Calu3 (cell line): ENCODE data around the gene CHN2. TPM values are rescaled to one million over a fixed set of nuclear protein-coding genes. Genes with fewer than 3 reads are reported as not detected.

Experiments
- BruUV-seq: library from RNA; stranded (reverse); fragments of 400-500 nt; replicated peaks from 2 replicates; lab custom pipeline; 2021; lab: Mats Ljungman, UMichigan
- CTCF ChIA-PET: fragments of 300-600 bp; sonication (Branson Sonifier 250); formaldehyde crosslinking; loops from one replicate; lab custom pipeline; 2022; ENCODE audit warnings: antibody characterized with exemption; lab: Charles Lee
- DNase-seq: peaks from one replicate; pipeline ENCODE4 v3.0.0; 2022
- H3K27ac Mint-ChIP-seq: one replicate; pipeline ENCODE4 v1.8.0; 2022; ENCODE audit warnings: mixed read lengths; ENCODE audit not compliant: unreplicated experiment
- H3K27me3 Mint-ChIP-seq: one replicate; pipeline ENCODE4 v1.8.0; 2022; ENCODE audit warnings: mixed read lengths; ENCODE audit not compliant: unreplicated experiment
- H3K36me3 Mint-ChIP-seq: one replicate; pipeline ENCODE4 v1.8.0; 2022; ENCODE audit warnings: mild to moderate bottlenecking, moderate library complexity, mixed read lengths; ENCODE audit not compliant: insufficient read depth, unreplicated experiment
- H3K4me1 Mint-ChIP-seq: one replicate; pipeline ENCODE4 v1.8.0; 2022; ENCODE audit warnings: mild to moderate bottlenecking, low read depth, mixed read lengths; ENCODE audit not compliant: unreplicated experiment
- H3K4me3 Mint-ChIP-seq: one replicate; pipeline ENCODE4 v1.8.0; 2022; ENCODE audit warnings: mild to moderate bottlenecking, low read depth, moderate library complexity, mixed read lengths; ENCODE audit not compliant: unreplicated experiment
- H3K9me3 Mint-ChIP-seq: one replicate; pipeline ENCODE4 v1.8.0; 2022; ENCODE audit warnings: low read depth, mixed read lengths; ENCODE audit not compliant: unreplicated experiment
- CTCF ChIP-seq: fragments of 200-600 bp; IDR thresholded peaks from one replicate; pipeline ENCODE4 v1.8.0; 2022; ENCODE audit warnings: antibody characterized with exemption; ENCODE audit not compliant: unreplicated experiment
- intact Hi-C: fragments of 100-400 bp; cut with micrococcal nuclease; formaldehyde crosslinking; loops from one replicate; pipeline ENCODE4 v1.10.0; 2022; ENCODE audit not compliant: unreplicated experiment
- total RNA-seq: library from RNA; stranded (reverse); gene quantifications from 2 replicates; pipeline ENCODE4 v1.2.3, GENCODE V29; 2022

CHN2 gene
- total RNA-seq, 1 experiment from 2014 or later = 12.4 TPM

- CTCF ChIA-PET = interaction anchor here (0.6 to 1.1 kb wide), 3 partner anchors 8 to 488 kb away, joined by 3 read pairs; no protein-coding TSS in a partner anchor
- Mint-ChIP-seq H3K4me1 (peaks cover 14% of the 10 kb centered on the region), H3K27ac (no peak overlapping the region), H3K9me3 (no peaks in the 10 kb centered on the region), H3K27me3 (no peaks in the 10 kb centered on the region), H3K4me3 (no peak overlapping the region), H3K36me3 (no peaks in the 10 kb centered on the region)
- BruUV-seq = no TSS peak
- no peak for DNase-seq
- intact Hi-C loops = no loop called here
- no peak for TF ChIP-seq CTCF
Observed at GRCh38 chr7:29414216-29414615, 219.6 kb downstream of the CHN2 start.

GRCh38 chr7:29415215-29415614 is 220.6 kb downstream of the CHN2 start:
- CTCF ChIA-PET = interaction anchor here (0.7 kb wide), 1 partner anchor 43 kb away, joined by 3 read pairs; no protein-coding TSS in a partner anchor
- Mint-ChIP-seq H3K4me1 (peaks cover 14% of the 10 kb centered on the region), H3K4me3 (no peak overlapping the region), H3K27ac (no peak overlapping the region), H3K36me3 (no peaks in the 10 kb centered on the region), H3K27me3 (no peaks in the 10 kb centered on the region), H3K9me3 (no peaks in the 10 kb centered on the region)
- TF ChIP-seq CTCF = no peak
- intact Hi-C loops = no loop called here
- DNase-seq = no peak
- no TSS peak for BruUV-seq

GRCh38 chr7:29416276-29416937 is 221.8 kb downstream of the CHN2 start:
- no peak for TF ChIP-seq CTCF
- Mint-ChIP-seq H3K36me3 (no peaks in the 10 kb centered on the region), H3K27me3 (no peaks in the 10 kb centered on the region), H3K9me3 (no peaks in the 10 kb centered on the region), H3K27ac (no peak overlapping the region), H3K4me3 (no peak overlapping the region), H3K4me1 (peaks cover 14% of the 10 kb centered on the region)
- BruUV-seq = no TSS peak
- DNase-seq = no peak
- CTCF ChIA-PET = interaction anchor here (0.6 to 0.9 kb wide), 5 partner anchors 43 to 495 kb away, joined by 3 to 8 read pairs (median 4); no protein-coding TSS in a partner anchor
- intact Hi-C loops = no loop called here

GRCh38 chr7:29416938-29417305 is 222.3 kb downstream of the CHN2 start:
- no peak overlapping the region for H3K4me3 Mint-ChIP-seq
- no peaks in the 10 kb centered on the region for H3K36me3 Mint-ChIP-seq
- no peak for DNase-seq
- intact Hi-C loops = no loop called here
- TF ChIP-seq CTCF = no peak
- no peaks in the 10 kb centered on the region for H3K9me3 Mint-ChIP-seq
- H3K27me3 Mint-ChIP-seq = no peaks in the 10 kb centered on the region
- CTCF ChIA-PET = interaction anchor here (0.5 to 0.9 kb wide), 5 partner anchors 43 to 1996 kb away, joined by 3 to 8 read pairs (median 4); no protein-coding TSS in a partner anchor
- H3K27ac Mint-ChIP-seq = no peak overlapping the region
- peaks cover 14% of the 10 kb centered on the region for H3K4me1 Mint-ChIP-seq
- no TSS peak for BruUV-seq
